Thyroid gland (tissue), 4 donors: ENCODE data around the gene LPAR2. TPM values are rescaled to one million over a fixed set of nuclear protein-coding genes. Genes with fewer than 3 reads are reported as not detected.

Experiments used
- DNase-seq, 2 donors: peaks; one replicate each; pipeline ENCODE4 v3.0.0-alpha.2; 2019
- H3K27ac ChIP-seq, 3 donors: fragments of 200-600 bp; sonication (generic); 1 replicate in 2 of 3; 2 replicates in 1 of 3; pipeline ENCODE4 v1.5.1; 2016 to 2019; ENCODE audit warnings: mild to moderate bottlenecking in 1 of 3, moderate library complexity in 1 of 3
- H3K27me3 ChIP-seq: fragments of 200-600 bp; sonication (generic); one replicate; pipeline ENCODE4 v1.5.1; 2019
- H3K36me3 ChIP-seq, 2 donors: fragments of 200-600 bp; sonication (generic); one replicate each; pipeline ENCODE4 v1.5.1; 2016 to 2019
- H3K4me1 ChIP-seq, 2 donors: fragments of 200-600 bp; sonication (generic); one replicate each; pipeline ENCODE4 v1.5.1; 2017 to 2019
- H3K4me3 ChIP-seq, 3 donors: fragments of 200-600 bp; sonication (generic); replicated peaks in 1 of 3; 1 replicate in 2 of 3; 2 replicates in 1 of 3; pipeline ENCODE4 v1.5.1; 2016; ENCODE audit warnings: mild to moderate bottlenecking in 1 of 3
- H3K9me3 ChIP-seq: fragments of 200-600 bp; sonication (generic); one replicate; pipeline ENCODE4 v1.5.1; 2017
- CTCF ChIP-seq, 6 experiments: fragments of 200-600 bp in 3 of 6; fragments of 450-650 bp in 3 of 6; sonication (generic) in 3 of 6; IDR thresholded peaks; one replicate each; pipeline ENCODE4 v1.5.1; 2016 to 2019; ENCODE audit warnings: antibody characterized with exemption in 6 of 6, mild to moderate bottlenecking in 2 of 6, inconsistent platforms in 1 of 6, moderate library complexity in 1 of 6
- POLR2A ChIP-seq, 2 donors: fragments of 450-650 bp; IDR thresholded peaks; one replicate each; pipeline ENCODE4 v1.6.1; 2017; ENCODE audit warnings: antibody characterized with exemption in 2 of 2, mild to moderate bottlenecking in 2 of 2, moderate library complexity in 1 of 2
- WGBS, 2 donors: methylation state at CpG; one replicate each; pipeline ENCODE4 v1.1.5; 2017; 5-methylcytosine and 5-hydroxymethylcytosine counted together
- intact Hi-C: fragments of 100-400 bp; cut with DNase I; formaldehyde crosslinking; loops from one replicate; pipeline ENCODE4 v1.15.1; 2023
- total RNA-seq, 4 donors: library from RNA; depleted of rRNA; stranded (reverse); fragments of >200 nt; gene quantifications; one replicate each; pipeline ENCODE4 v1.2.3, GENCODE V29; 2016

The LPAR2 gene
- total RNA-seq, 4 donors from 2014 or later: 10.2 to 35.2 (median 22.9) TPM

- Histone ChIP-seq H3K4me1 (no peaks in the 10 kb centered on the region), H3K9me3 (no peaks in the 10 kb centered on the region), H3K36me3 (peaks cover 70 to 75% of the 10 kb centered on the region in 2 donors), H3K27ac (no peak overlapping the region), H3K27me3 (no peaks in the 10 kb centered on the region), H3K4me3 (no peak overlapping the region)
- WGBS, 2 donors: 90 to 97% methylated on average over 6 of the region's 6 CpGs
- DNase-seq: no peak
- intact Hi-C loops: no loop called here
- TF ChIP-seq CTCF (IDR thresholded peaks at IDR 0.05): no peak
- TF ChIP-seq POLR2A (IDR thresholded peaks at IDR 0.05): no peak
Observed at GRCh38 chr19:19649155-19649554, 21.1 kb upstream of the LPAR2 start.

GRCh38 chr19:19647037-19647835, 19.2 kb upstream of the LPAR2 start:
- no peak for DNase-seq
- TF ChIP-seq POLR2A (IDR thresholded peaks at IDR 0.05): no peak
- TF ChIP-seq CTCF (IDR thresholded peaks at IDR 0.05): no peak
- intact Hi-C loops: no loop called here
- peaks cover 51 to 56% of the 10 kb centered on the region in 2 donors for H3K36me3 ChIP-seq
- H3K27me3 ChIP-seq: no peaks in the 10 kb centered on the region
- no peak overlapping the region for H3K4me3 ChIP-seq
- no peaks in the 10 kb centered on the region for H3K9me3 ChIP-seq
- H3K4me1 ChIP-seq: peaks cover 8 to 14% of the 10 kb centered on the region in 2 donors
- H3K27ac ChIP-seq: no peak overlapping the region
- 96% methylated on average over 14 to 24 of the region's 29 CpGs for WGBS, 2 donors

DNA sequence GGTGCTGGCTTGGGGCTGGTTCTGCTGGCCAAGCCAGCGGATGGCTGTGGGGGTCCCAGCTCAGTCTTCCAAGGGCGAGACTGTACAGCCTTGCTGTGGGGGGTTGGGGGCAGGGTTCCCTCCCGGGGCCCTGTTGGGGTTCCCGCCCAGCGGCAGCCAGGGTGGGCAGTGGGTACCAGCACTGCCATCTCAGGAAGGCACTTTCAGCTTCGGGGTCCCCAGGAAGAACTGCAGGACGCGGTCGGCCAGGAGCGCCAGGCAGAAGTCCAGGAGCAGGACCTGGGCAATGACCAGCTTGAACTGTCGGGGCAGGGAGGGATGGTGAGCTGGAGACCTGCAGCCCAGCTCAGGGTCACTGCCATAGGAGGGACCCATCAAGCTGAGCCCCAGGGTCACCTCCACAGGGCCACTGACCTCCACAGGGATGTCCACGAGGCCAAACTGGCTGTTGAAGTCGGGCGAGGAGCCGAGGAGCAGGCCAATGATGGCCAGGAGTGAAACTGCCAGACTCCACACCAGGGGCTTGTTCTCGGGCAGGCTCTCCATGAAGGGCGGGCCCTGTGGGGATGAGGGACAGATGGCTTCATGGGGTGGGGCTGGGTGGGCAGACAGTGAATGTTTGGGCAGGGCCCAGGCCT, 17.3 kb upstream of the LPAR2 start:
- no peak for DNase-seq
- Histone ChIP-seq H3K9me3 (no peaks in the 10 kb centered on the region), H3K36me3 (peaks cover 32 to 40% of the 10 kb centered on the region in 2 donors), H3K4me1 (peaks cover 8 to 14% of the 10 kb centered on the region in 2 donors), H3K27ac (no peak overlapping the region), H3K4me3 (no peak overlapping the region), H3K27me3 (no peaks in the 10 kb centered on the region)
- TF ChIP-seq CTCF (IDR thresholded peaks at IDR 0.05) (no peak), POLR2A (IDR thresholded peaks at IDR 0.05) (no peak)
- WGBS, 2 donors: 93 to 96% methylated on average over 11 to 17 of the region's 17 CpGs
- intact Hi-C loops: no loop called here

DNA sequence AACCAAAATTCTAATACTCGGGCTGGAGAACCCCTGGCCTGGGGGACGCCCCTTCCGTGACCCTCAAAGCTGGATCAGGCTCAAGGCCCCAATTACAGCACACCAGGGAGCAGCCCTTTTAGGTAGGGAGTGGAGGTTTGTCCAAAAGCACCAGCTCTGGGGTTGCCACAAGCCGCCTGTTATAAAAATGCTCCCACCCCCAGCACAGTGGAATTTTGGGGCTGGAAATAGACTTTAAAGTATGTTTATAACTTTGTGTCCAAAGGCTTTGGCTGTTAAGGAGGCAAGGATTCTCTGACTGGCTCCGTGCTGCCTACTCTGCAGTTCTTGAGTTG, 16.0 kb upstream of the LPAR2 start:
- Histone ChIP-seq H3K27ac (no peak overlapping the region), H3K9me3 (no peaks in the 10 kb centered on the region), H3K4me1 (peaks cover 8 to 14% of the 10 kb centered on the region in 2 donors), H3K27me3 (no peaks in the 10 kb centered on the region), H3K36me3 (peaks cover 29 to 32% of the 10 kb centered on the region in 2 donors), H3K4me3 (peak overlapping the region in 2 of 3 donors; percentile 52 to 63)
- intact Hi-C loops: no loop called here
- no peak for DNase-seq
- TF ChIP-seq POLR2A (IDR thresholded peaks at IDR 0.05) (no peak), CTCF (IDR thresholded peaks at IDR 0.05) (no peak)
- 29 to 43% methylated on average over 3 to 5 of the region's 5 CpGs for WGBS, 2 donors
